Measurements from ENCODE around the gene LRRC31.

The LRRC31 gene

GRCh38 chr3:169869484-169870220 lies at the start of gene LRRC31:
TSS of gene LRRC31 (minus strand) at chr3:169869935. CDS start at chr3:169869807, 128 bp downstream.
- in situ Hi-C loops (cut with MboI; ENCODE audit: low sequenced_read_pairs) = no loop called here

GRCh38 chr3:169914321-169914720 lies 44.6 kb upstream of the LRRC31 start:
- in situ Hi-C loops (cut with MboI; ENCODE audit: low sequenced_read_pairs) = no loop called here

GRCh38 chr3:169913323-169913722 lies 43.6 kb upstream of the LRRC31 start:
- in situ Hi-C loops (cut with MboI; ENCODE audit: low sequenced_read_pairs) = no loop called here

DNA sequence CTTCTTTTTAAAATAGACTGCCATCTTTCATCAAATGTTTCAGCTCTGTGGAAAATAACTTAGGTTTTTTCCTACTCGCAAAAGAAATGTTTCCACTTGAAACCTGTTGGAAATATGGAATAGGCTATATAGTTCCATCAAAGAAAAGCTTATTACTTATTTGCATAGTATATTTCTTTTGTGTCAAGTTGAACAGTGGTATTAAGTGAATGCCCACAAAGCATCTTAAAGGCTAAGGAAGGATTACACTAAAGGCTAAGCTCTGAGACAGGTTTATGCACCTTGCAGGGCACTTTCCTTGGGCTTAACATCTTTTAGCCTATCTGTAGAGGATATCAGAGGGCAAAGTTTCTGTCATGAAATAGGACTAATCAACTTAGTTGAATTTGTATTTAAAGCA lies 41.5 kb upstream of the LRRC31 start, which contains the start of gene SAMD7:
Gene SAMD7, plus strand, starts transcription at position 301 of the 400 bp plus-strand sequence. CDS start 7,927 bp downstream, outside the sequence.
- in situ Hi-C loops (cut with MboI; ENCODE audit: low sequenced_read_pairs) = no loop called here

- in situ Hi-C loops (cut with MboI; ENCODE audit: low sequenced_read_pairs) = no loop called here
Observed at GRCh38 chr3:169907944-169908343, 38.2 kb upstream of the LRRC31 start.

- in situ Hi-C loops (cut with MboI; ENCODE audit: low sequenced_read_pairs) = no loop called here
Observed at GRCh38 chr3:169907476-169907875, 37.7 kb upstream of the LRRC31 start.

- in situ Hi-C loops (cut with MboI; ENCODE audit: low sequenced_read_pairs) = no loop called here
Observed at GRCh38 chr3:169905404-169905803, 35.7 kb upstream of the LRRC31 start.

GRCh38 chr3:169901453-169901852 lies 31.7 kb upstream of the LRRC31 start:
- in situ Hi-C loops (cut with MboI; ENCODE audit: low sequenced_read_pairs) = no loop called here

DNA sequence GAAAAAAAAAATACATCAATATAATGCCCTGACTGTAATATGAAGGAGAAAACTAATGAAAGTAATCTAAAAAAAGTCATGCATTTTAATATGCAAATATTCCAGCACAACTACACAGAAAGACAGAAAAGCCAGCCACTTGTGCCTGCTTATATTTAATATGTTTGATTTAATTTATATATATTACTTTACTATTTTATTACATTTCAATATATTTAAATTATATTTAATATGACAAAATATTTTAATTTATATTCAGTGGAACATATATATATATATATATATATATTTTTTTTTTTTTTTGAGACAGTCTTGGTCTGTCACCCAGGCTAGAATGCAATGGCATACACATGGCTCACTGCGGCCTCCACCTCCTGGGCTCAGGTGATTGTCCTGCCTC lies 27.5 kb upstream of the LRRC31 start:
- in situ Hi-C loops (cut with MboI; ENCODE audit: low sequenced_read_pairs) = no loop called here

DNA sequence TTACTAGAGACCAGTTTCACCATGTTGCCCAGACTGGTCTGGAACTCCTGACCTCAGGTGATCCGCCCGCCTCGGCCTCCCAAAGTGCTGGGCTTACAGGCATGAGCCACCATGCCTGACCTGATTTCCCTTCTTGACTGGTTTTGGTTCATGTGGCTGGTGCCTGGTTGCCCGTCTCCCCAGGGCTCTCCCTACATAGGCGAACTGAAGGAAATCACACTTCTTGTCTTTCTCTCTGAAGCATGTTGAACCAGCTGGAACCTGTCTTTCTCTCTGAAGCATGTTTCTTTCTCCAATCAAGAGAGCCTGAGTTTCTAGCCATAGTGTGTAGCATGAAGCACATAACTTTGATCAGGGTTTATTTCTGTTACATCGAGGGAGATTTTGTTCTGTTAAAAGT lies 25.3 kb upstream of the LRRC31 start:
- in situ Hi-C loops (cut with MboI; ENCODE audit: low sequenced_read_pairs) = no loop called here

- in situ Hi-C loops (cut with MboI; ENCODE audit: low sequenced_read_pairs) = no loop called here
Observed at GRCh38 chr3:169894110-169894509, 24.4 kb upstream of the LRRC31 start.

DNA sequence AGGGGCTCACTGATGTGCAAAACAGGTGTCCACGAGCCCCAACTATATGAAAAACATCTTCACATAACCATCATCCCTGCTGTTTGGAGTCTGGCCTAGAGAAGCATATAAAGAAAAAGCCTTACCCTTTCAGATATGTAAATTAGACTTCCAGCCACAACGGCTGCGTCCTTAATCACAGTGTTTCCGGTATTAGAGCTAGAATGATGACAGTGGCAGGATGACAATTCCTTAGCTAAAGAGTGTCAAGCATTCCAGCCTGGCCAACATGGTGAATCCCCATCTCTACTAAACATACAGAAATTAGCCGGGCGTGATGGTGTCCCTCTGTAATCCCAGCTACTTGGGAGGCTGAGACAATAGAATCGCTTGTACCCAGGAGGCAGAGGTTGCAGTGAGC lies 22.2 kb upstream of the LRRC31 start:
- in situ Hi-C loops (cut with MboI; ENCODE audit: low sequenced_read_pairs) = no loop called here

DNA sequence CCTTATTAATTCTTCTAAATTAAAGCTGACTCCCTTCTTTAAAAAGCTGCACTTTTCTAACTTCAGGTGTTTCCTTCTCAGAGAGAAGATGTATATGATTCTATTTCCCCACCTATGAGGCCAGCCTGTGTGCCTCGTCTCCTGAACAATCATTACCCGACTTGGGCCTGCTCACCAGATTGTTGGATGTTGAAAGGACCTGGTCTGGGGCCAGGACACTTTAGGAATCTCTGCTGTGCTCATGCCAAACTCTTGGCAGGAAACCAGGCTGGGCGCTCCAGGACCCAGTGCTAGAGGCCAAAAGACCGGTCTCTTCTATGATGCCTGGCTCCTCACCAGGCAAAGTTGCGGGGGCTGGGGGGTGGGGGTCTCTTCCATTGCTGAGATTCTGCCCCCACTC lies 16.9 kb upstream of the LRRC31 start:
- in situ Hi-C loops (cut with MboI; ENCODE audit: low sequenced_read_pairs) = no loop called here

- in situ Hi-C loops (cut with MboI; ENCODE audit: low sequenced_read_pairs) = no loop called here
Observed at GRCh38 chr3:169880576-169881250, 11.0 kb upstream of the LRRC31 start.

DNA sequence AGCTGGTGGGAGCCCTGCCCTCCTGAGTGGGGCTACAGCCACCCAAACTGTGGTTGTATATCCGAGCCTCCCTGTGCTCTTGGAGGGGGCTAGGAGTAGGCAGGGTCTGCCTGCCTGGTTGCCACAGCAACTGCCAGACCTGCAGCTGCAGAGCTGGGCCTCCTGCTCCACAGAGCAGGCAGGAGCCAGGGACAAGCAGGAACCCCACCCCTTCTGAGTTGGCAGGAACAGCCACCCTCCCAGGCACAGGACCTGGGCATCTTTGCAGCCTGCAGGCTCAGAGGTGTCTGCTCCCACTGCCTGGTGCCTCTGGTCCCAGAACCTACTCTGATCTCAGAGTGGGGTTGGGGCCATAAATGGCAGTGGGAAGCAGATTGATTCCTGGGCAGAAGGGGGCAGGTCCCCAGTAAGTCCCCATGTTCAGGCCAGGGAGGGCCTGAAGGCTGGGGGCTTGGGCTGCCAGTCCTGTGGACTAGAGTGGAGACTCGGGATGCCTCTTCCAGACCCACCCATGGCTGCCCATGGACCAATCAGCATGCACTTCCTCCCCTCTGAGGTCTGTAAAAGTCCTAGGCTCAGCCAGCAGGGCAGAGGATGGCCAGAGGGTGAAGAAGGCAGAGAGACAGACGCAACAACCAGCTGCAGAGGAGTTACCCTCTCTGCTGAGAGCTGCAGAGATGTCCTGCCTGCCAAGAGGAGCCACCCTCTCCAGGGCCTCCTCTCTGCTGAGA lies 10.3 kb upstream of the LRRC31 start:
- in situ Hi-C loops (cut with MboI; ENCODE audit: low sequenced_read_pairs) = no loop called here

DNA sequence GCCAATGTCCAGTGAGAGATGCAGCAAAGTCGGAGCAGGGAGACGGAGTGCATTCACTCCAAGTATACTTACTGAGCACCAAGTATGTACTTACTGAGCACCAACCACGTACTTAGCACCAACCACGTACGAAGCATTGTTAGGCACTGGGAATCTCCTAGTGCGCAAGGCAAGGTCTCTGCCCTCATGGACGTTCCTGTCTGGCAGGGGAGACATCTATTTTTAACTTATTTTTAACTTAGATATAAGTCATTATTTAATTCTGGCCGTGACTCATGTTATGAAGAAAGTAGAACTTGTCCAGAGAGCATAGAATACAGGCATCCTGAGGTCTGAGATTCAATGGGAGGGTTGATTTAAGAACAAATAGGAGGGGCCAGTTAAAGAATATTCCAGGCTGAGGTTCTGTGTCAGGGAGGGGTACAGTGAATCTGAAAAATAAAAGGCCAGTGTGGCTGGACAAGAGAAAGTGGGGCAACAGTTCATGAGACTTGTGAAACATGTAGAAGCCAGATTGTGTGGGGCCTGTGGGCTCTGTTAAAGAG lies 9.3 kb upstream of the LRRC31 start:
- in situ Hi-C loops (cut with MboI; ENCODE audit: low sequenced_read_pairs) = no loop called here

- in situ Hi-C loops (cut with MboI; ENCODE audit: low sequenced_read_pairs) = no loop called here
Observed at GRCh38 chr3:169871129-169871886, 1.6 kb upstream of the LRRC31 start.

GRCh38 chr3:169868369-169868768 lies 1.4 kb downstream of the LRRC31 start:
- in situ Hi-C loops (cut with MboI; ENCODE audit: low sequenced_read_pairs) = no loop called here

DNA sequence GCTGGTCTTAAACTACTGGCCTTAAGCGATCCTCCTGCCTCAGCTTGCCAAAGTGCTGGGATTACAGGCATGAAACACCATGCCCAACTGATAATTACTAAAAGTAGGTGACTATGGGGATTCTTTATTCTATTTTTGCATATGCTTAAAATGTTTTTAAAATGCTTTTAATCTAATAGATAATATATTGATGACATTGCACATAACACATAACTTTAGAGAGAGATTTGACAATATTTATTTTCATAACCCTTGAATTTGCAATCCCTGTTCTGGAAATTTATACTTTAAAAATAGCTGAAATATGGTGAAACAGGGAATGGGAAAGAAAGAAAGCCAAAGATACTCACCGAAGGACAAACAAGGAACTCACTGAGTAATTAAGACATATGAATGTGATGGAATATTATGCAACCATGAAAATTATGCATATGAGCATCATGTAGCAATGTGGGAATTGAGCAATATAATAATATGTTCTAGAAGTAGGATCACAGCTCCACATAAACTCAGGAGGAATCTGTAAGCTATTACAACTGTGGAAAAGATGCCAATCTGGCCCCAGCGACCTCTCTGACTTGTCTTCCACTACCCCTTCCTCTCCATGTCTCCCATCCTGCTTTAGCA lies 2.0 kb downstream of the LRRC31 start:
- in situ Hi-C loops (cut with MboI; ENCODE audit: low sequenced_read_pairs) = no loop called here

DNA sequence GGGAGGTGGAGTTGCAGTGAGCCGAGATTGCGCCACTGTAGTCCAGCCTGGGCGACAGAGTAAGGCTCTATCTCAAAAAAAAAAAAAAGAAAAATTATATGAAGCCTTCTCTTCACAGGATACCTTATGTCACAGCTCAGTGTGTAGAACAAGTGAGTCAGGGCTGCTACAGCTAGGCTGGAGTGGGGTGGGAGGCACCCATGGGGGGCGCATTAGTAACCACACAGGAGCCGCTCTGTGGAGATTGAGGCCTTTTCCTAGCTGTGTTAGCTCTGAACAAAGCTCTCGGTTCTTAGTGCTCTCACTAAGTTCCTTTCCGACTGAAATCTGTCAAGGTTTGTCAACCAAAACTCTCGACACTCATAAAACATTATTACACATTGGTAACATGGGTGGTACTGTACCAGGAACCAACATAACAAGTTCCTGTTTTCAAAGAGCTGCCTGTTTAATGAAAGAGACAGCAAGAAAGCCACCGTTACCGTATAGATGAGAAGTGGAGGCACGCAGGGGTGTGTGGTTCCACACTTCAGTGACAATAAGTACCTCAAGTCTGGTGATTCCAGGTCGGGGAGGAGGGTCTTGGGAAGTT lies 4.5 kb downstream of the LRRC31 start:
- in situ Hi-C loops (cut with MboI; ENCODE audit: low sequenced_read_pairs) = no loop called here
